K562 (cell line): ENCODE measurements around the gene GART. TPM values are rescaled to one million over a fixed set of nuclear protein-coding genes. Genes with fewer than 3 reads are reported as not detected.
A peak's percentile ranks its signal among the peaks of the same experiment; 100 is the strongest.

Experiments used
- BRD4 ChIP-seq: fragments of 200-600 bp; sonication (generic); IDR thresholded peaks from 2 replicates; pipeline ENCODE4 v1.6.1; 2017; ENCODE audit warnings: inconsistent platforms
- CREB5 ChIP-seq: fragments of 250-450 bp; sonication (Bioruptor Pico); IDR thresholded peaks from 2 replicates; pipeline ENCODE4 v1.5.0; 2020; ENCODE audit warnings: mild to moderate bottlenecking
- FOSL1 ChIP-seq: fragments of 200-800 bp; sonication (Bioruptor generic); conservative IDR thresholded peaks from 2 replicates; pipeline ENCODE4 v1.6.1; 2016; ENCODE audit warnings: missing genetic modification characterization, missing compliant biosample characterization
- JUNB ChIP-seq: fragments of 450-650 bp; formaldehyde crosslinking; conservative IDR thresholded peaks from 2 replicates; pipeline ENCODE4 v1.4.0; 2020; ENCODE audit warnings: mild to moderate bottlenecking
- MAFK ChIP-seq: IDR thresholded peaks from 2 replicates; pipeline ENCODE4 v1.6.1; 2011; ENCODE audit warnings: low read length, improper control_type of control experiment
- MLX ChIP-seq, 2 experiments: fragments of 450-650 bp in 1 of 2; sonication (generic) in 1 of 2; formaldehyde crosslinking; conservative IDR thresholded peaks; 2 replicates each; pipeline versions ENCODE4 v1.4.0 to v1.8.1; 2020 to 2022; ENCODE audit warnings: mild to moderate bottlenecking in 1 of 2, missing genetic modification reagents in 1 of 2
- MNT ChIP-seq, 2 experiments: fragments of 450-650 bp; conservative IDR thresholded peaks; 2 replicates each; pipeline ENCODE4 v1.6.1; 2017; ENCODE audit warnings: mild to moderate bottlenecking in 2 of 2, moderate library complexity in 2 of 2
- MYC ChIP-seq, 2 experiments: fragments of 250-450 bp in 1 of 2; sonication (Bioruptor Pico) in 1 of 2; IDR thresholded peaks; 2 replicates each; pipeline versions ENCODE4 v1.5.1 to v1.6.1; 2012 to 2021; ENCODE audit warnings: low read depth in 2 of 2, borderline replicate concordance in 1 of 2, improper control_type of control experiment in 1 of 2, low read length in 1 of 2, mild to moderate bottlenecking in 1 of 2, moderate library complexity in 1 of 2
- NFE2L1 ChIP-seq: fragments of 450-650 bp; IDR thresholded peaks from 2 replicates; pipeline ENCODE4 v1.6.1; 2016; ENCODE audit warnings: missing genetic modification characterization, low read depth, mild to moderate bottlenecking, missing compliant biosample characterization, moderate library complexity, borderline replicate concordance
- NFXL1 ChIP-seq: fragments of 450-650 bp; formaldehyde crosslinking; IDR thresholded peaks from 2 replicates; pipeline ENCODE4 v1.4.0; 2021; ENCODE audit warnings: mild to moderate bottlenecking
- PHF20 ChIP-seq: fragments of 450-650 bp; IDR thresholded peaks from 2 replicates; pipeline ENCODE4 v1.6.1; 2018; ENCODE audit not compliant: partially characterized antibody
- RFX7 ChIP-seq: fragments of 250-450 bp; sonication (Bioruptor Pico); IDR thresholded peaks from 2 replicates; pipeline ENCODE4 v1.5.1; 2021; ENCODE audit warnings: mild to moderate bottlenecking
- TAF7 ChIP-seq: fragments of 450-650 bp; IDR thresholded peaks from 2 replicates; pipeline ENCODE4 v1.6.1; 2016; ENCODE audit warnings: missing genetic modification characterization, missing compliant biosample characterization
- TAL1 ChIP-seq: fragments of 450-650 bp; IDR thresholded peaks from 2 replicates; pipeline ENCODE4 v1.6.1; 2016; ENCODE audit warnings: mild to moderate bottlenecking
- THRB ChIP-seq: fragments of 450-650 bp; formaldehyde crosslinking; conservative IDR thresholded peaks from 2 replicates; pipeline ENCODE4 v1.4.0; 2022; ENCODE audit warnings: mild to moderate bottlenecking, missing genetic modification characterization
- ZNF175 ChIP-seq: fragments of 200-800 bp; sonication (Bioruptor generic); IDR thresholded peaks from 2 replicates; pipeline ENCODE4 v1.6.1; 2016; ENCODE audit warnings: low read depth, mild to moderate bottlenecking, missing genetic modification characterization, missing compliant biosample characterization
- ZNF184 ChIP-seq: sonication (generic); formaldehyde crosslinking; IDR thresholded peaks from 2 replicates; pipeline ENCODE4 v1.5.0; 2020; ENCODE audit warnings: missing genetic modification reagents
- ZNF592 ChIP-seq: fragments of 450-650 bp; IDR thresholded peaks from 2 replicates; pipeline ENCODE4 v1.6.1; 2017; ENCODE audit warnings: antibody characterized with exemption, mild to moderate bottlenecking
- polyA plus RNA-seq, 8 experiments: library from polyadenylated mRNA; depleted of rRNA in 4 of 8; stranded (reverse) in 5 of 8; unstranded in 3 of 8; fragments of >200 nt; fragmentation: Nextera tagmentation in 2 of 8; fragmentation: Illumina TruSeq in 1 of 8; extraction: Ambion mirVana in 2 of 8; extraction: Trizol in 1 of 8; gene quantifications; 2 replicates each; pipeline versions ENCODE4 v1.2.1 to v1.2.3, GENCODE V29; 2011 to 2014; ENCODE audit warnings: inconsistent platforms in 1 of 8, missing spikeins in 1 of 8
- total RNA-seq, 7 experiments: library from RNA; depleted of rRNA in 6 of 7; stranded (reverse); fragments of >200 nt in 6 of 7; fragmentation: Illumina TruSeq in 2 of 7; extraction: Trizol in 2 of 7; gene quantifications; 2 replicates each; pipeline versions ENCODE4 v1.2.1 to v1.2.3, GENCODE V29; 2011 to 2021; ENCODE audit warnings: low replicate concordance in 1 of 7

Gene GART
- total and polyA plus RNA-seq, 9 of the 15 experiments (the other 6 are each of a cell fraction or from before 2014, with no cell fraction given), result 141 to 429 (median 349) TPM

- TF ChIP-seq ZNF592, result no peak
- TF ChIP-seq ZNF184, result no peak
- no peak for TF ChIP-seq BRD4
- no peak for TF ChIP-seq THRB (CRISPR knock-in tag)
- TF ChIP-seq RFX7 (CRISPR knock-in tag), result no peak
- no peak for TF ChIP-seq PHF20
- no peak; the same call in 1 of the 2 replicates for TF ChIP-seq FOSL1 (tag)
- no peak for TF ChIP-seq CREB5 (CRISPR knock-in tag)
- 0 out of 2 replicates have a peak, but pooled peaks have one; percentile 14 for TF ChIP-seq JUNB (CRISPR knock-in tag)
- 0 out of 2 replicates have a peak, but pooled peaks have one; percentile 44 for TF ChIP-seq NFXL1
- TF ChIP-seq NFE2L1 (tag), result no peak
- TF ChIP-seq ZNF175 (CRISPR knock-in tag), result no peak
- no peak for TF ChIP-seq MNT (conservative IDR thresholded peaks at IDR 0.05)
- no peak for TF ChIP-seq MAFK
- no peak for TF ChIP-seq TAL1
- TF ChIP-seq MLX (CRISPR knock-in tag; conservative IDR thresholded peaks at IDR 0.05), result 0 out of 4 replicates have a peak, but pooled peaks of 1 of the 2 experiments have one; percentile 23
- TF ChIP-seq MYC (IDR thresholded peaks at IDR 0.05; ENCODE audit: low read depth, low read length), result no peak
- TF ChIP-seq MYC (CRISPR knock-in tag; IDR thresholded peaks at IDR 0.05; ENCODE audit: borderline replicate concordance, low read depth), result 0 out of 2 replicates have a peak, but pooled peaks have one; percentile 25
- no peak for TF ChIP-seq TAF7 (tag)
Observed at GRCh38 chr21:33587792-33588484, 46.0 kb upstream of the GART start (continued).
